Stomach (tissue), 9 donors: ENCODE data around the gene CBFA2T3. TPM values are rescaled to one million over a fixed set of nuclear protein-coding genes. Genes with fewer than 3 reads are reported as not detected.

ENCODE experiments used
- DNase-seq, 2 donors: peaks; one replicate each; pipeline versions ENCODE4 v3.0.0 to v3.0.0-alpha.2; 2013 to 2019
- H3K27ac ChIP-seq, 5 donors: fragments of 200-600 bp in 4 of 5; sonication (generic) in 4 of 5; one replicate each; pipeline ENCODE4 v1.5.1; 2013 to 2019; ENCODE audit warnings: mild to moderate bottlenecking in 1 of 5, moderate library complexity in 1 of 5
- H3K27me3 ChIP-seq, 3 donors: fragments of 200-600 bp; sonication (generic); one replicate each; pipeline ENCODE4 v1.5.1; 2017 to 2019; ENCODE audit warnings: mixed run types in 1 of 3
- H3K36me3 ChIP-seq, 4 donors: fragments of 200-600 bp; sonication (generic); 1 replicate in 3 of 4; 2 replicates in 1 of 4; pipeline ENCODE4 v1.5.1; 2016 to 2019
- H3K4me1 ChIP-seq, 4 donors: fragments of 200-600 bp; sonication (generic); one replicate each; pipeline ENCODE4 v1.5.1; 2016 to 2019
- H3K4me3 ChIP-seq, 4 donors: fragments of 200-600 bp; sonication (generic) in 3 of 4; one replicate each; pipeline ENCODE4 v1.5.1; 2016 to 2019; ENCODE audit warnings: mild to moderate bottlenecking in 1 of 4
- H3K9me3 ChIP-seq, 4 donors: fragments of 200-600 bp; sonication (generic); one replicate each; pipeline ENCODE4 v1.5.1; 2016 to 2019
- EP300 ChIP-seq: sonication (generic); formaldehyde crosslinking; IDR thresholded peaks from one replicate; pipeline ENCODE4 v1.6.1; 2017; ENCODE audit warnings: antibody characterized with exemption
- POLR2A ChIP-seq, 4 donors: fragments of 450-650 bp; IDR thresholded peaks; one replicate each; pipeline ENCODE4 v1.6.1; 2016; ENCODE audit warnings: antibody characterized with exemption in 4 of 4, control low read depth in 2 of 4, mild to moderate bottlenecking in 1 of 4, moderate library complexity in 1 of 4
- POLR2AphosphoS5 ChIP-seq, 3 donors: sonication (generic); formaldehyde crosslinking; IDR thresholded peaks; one replicate each; pipeline ENCODE4 v1.6.1; 2016; ENCODE audit warnings: antibody characterized with exemption in 3 of 3
- WGBS, 5 donors: extraction: QIAGEN DNeasy Blood & Tissue Kit in 3 of 5; methylation state at CpG; one replicate each; pipeline versions ENCODE4 v1.1.5 to v1.1.7; 2013 to 2018; 5-methylcytosine and 5-hydroxymethylcytosine counted together
- intact Hi-C: fragments of 100-400 bp; cut with DNase I; formaldehyde crosslinking; loops from one replicate; pipeline ENCODE4 v1.15.1; 2023; ENCODE audit warnings: low total_unique reads
- polyA plus RNA-seq, 3 donors: library from polyadenylated mRNA; stranded (reverse); fragments of 200-250 nt; gene quantifications; one replicate each; pipeline ENCODE4 v1.2.3, GENCODE V29; 2013
- total RNA-seq, 5 donors: library from RNA; depleted of rRNA; stranded (reverse); fragments of >200 nt; gene quantifications; one replicate each; pipeline versions ENCODE4 v1.1.0 to v1.2.3, GENCODE V29; 2014 to 2016
- TF ChIP-seq, protein P1 (sequence below), 7 experiments: fragments of 450-650 bp in 4 of 7; fragments of 200-600 bp in 3 of 7; sonication (generic) in 3 of 7; IDR thresholded peaks; one replicate each; pipeline ENCODE4 v1.5.1; 2016 to 2019; ENCODE audit warnings: antibody characterized with exemption in 7 of 7, control low read depth in 2 of 7, mild to moderate bottlenecking in 1 of 7
- donor health status: healthy with polysubstance abuse.
- donor health status: Bipolar disorder and iron deficiency.
- donor health status: healthy.

Gene CBFA2T3
- total and polyA plus RNA-seq, 8 donors: 0.58 to 57.6 (median 2.5) TPM

DNA sequence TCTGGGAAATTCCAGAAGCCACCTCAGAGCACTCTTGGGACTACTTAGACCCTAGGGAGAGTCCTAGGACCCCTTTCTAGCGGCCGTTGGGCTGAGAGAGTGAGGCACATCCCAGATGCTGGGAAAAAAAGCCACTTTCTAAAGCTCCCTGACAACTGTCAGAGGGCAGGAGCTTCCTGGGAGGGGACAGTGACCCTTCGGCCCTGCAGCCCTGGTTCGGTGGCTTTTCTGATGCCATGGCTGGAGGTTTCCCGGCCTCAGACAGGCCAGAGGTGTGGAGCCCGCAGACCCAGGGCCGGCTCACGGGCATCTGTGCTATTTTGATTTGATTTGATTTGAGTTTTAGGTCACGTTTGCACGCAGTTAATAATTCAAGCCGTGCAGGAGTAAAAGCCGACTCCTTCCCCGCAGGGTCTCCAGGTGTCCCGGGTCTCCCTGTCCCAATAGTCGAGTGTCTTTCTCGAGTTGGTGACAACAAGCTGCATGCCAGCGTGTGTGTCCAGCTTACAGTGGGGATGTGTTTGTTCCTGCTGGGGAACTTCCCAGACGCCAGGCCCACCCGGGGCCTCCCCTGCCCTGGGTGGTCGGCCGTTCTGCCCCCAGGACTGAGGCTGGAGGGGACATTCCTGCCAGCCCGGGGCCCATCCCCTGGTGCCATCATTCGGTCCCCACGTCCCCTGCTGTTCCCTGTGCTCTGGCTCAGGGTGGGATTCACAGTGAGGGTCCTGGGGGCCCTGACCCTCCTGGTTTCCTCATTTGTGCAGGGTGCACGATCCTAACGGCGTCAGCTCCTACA lies 1.0 kb upstream of the CBFA2T3 start:
- no peaks in the 10 kb centered on the region for H3K9me3 ChIP-seq
- no peak for TF ChIP-seq POLR2A (IDR thresholded peaks at IDR 0.05)
- peaks cover 0 to 79% (median 16%) of the 10 kb centered on the region in 3 donors for H3K27me3 ChIP-seq
- intact Hi-C loops: no loop called here
- H3K36me3 ChIP-seq: no peaks in the 10 kb centered on the region
- no peak overlapping the region for H3K4me3 ChIP-seq
- peak overlapping the region in 3 of 5 donors; percentile 46 to 53 (median 51) for H3K27ac ChIP-seq
- 71 to 79% (median 78%) methylated on average over 22 to 27 of the region's 27 CpGs for WGBS, 5 donors
- peaks cover 0 to 28% (median 18%) of the 10 kb centered on the region in 4 donors for H3K4me1 ChIP-seq
- DNase-seq: no peak

DNA sequence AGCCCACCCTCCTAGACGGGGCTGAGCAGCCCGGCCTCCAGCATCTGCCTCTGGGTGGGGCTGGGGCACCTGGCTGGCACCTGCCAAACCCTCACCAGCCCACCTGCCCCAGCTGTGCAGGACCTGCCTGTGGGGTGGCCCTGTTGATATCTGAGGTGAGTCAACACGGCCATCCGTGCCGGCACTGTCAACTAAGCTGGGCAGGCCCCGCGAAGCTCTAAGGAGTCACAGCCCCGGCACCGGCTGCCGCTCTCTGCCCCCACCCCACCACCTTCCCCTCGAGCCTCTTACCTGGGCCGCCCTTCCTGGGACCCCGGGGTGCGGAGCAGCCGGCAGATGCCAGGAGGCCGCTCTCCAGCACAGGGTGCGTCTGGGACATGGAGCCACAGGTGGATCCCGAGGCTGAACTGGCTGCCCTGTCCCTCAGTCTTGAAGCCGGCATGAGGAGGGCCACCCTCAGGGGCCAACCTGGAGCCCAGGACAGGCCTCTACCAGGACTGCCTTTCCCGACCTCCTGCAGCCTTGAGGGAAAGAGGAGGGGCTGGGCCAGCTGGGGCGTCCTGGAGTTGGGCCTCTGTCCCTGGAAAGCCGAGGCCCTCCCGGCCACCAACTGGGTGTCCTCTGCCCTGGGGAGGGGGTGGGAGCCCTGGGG lies 515 bp downstream of the CBFA2T3 start:
- DNase-seq: no peak
- H3K9me3 ChIP-seq: no peaks in the 10 kb centered on the region
- H3K36me3 ChIP-seq: no peaks in the 10 kb centered on the region
- H3K4me1 ChIP-seq: peaks cover 0 to 41% (median 19%) of the 10 kb centered on the region in 4 donors
- H3K27ac ChIP-seq: peak overlapping the region in 4 of 5 donors; percentile 2 to 53 (median 48)
- H3K4me3 ChIP-seq: peak overlapping the region; percentile 13 to 39 (median 24)
- WGBS, 5 donors: 47 to 54% (median 50%) methylated on average over 14 to 23 of the region's 23 CpGs
- TF ChIP-seq, protein P1, sequence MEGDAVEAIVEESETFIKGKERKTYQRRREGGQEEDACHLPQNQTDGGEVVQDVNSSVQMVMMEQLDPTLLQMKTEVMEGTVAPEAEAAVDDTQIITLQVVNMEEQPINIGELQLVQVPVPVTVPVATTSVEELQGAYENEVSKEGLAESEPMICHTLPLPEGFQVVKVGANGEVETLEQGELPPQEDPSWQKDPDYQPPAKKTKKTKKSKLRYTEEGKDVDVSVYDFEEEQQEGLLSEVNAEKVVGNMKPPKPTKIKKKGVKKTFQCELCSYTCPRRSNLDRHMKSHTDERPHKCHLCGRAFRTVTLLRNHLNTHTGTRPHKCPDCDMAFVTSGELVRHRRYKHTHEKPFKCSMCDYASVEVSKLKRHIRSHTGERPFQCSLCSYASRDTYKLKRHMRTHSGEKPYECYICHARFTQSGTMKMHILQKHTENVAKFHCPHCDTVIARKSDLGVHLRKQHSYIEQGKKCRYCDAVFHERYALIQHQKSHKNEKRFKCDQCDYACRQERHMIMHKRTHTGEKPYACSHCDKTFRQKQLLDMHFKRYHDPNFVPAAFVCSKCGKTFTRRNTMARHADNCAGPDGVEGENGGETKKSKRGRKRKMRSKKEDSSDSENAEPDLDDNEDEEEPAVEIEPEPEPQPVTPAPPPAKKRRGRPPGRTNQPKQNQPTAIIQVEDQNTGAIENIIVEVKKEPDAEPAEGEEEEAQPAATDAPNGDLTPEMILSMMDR (IDR thresholded peaks at IDR 0.05): no peak
- no peak for TF ChIP-seq EP300
- no peak for TF ChIP-seq POLR2A (IDR thresholded peaks at IDR 0.05)
- no peak for TF ChIP-seq POLR2AphosphoS5 (IDR thresholded peaks at IDR 0.05)
- peaks cover 0 to 81% (median 25%) of the 10 kb centered on the region in 3 donors for H3K27me3 ChIP-seq
- intact Hi-C loops: no loop called here

DNA sequence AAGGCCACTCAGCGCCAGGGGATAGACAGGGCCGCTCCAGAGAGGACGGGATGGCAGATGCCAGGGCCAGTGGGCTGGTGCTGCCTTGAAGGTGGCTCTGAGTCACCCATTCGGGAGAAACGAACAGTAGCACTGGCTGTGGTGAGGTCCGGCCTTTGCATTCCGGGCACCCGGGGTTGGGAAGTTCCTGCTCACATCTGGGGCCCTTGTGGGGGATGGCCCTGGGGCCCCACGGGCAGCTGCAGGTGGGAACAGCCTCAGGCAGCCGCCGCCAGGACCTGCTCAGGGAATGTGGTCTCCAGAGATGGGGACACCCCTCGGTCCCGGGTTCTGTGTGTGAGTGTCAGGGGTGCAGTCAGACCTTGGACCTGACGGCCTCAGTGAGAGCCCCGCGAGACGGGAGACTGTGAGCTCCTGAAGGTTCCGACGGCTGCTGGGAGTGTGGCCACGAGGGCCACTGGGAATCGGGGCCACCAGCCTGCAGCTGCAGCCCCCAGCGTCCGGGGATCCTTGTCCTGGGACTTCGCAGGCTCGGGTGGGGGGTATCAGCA lies 1.4 kb downstream of the CBFA2T3 start:
- no peak overlapping the region for H3K27ac ChIP-seq
- H3K27me3 ChIP-seq: peaks cover 0 to 84% (median 25%) of the 10 kb centered on the region in 3 donors
- peaks cover 0 to 43% (median 19%) of the 10 kb centered on the region in 4 donors for H3K4me1 ChIP-seq
- DNase-seq: no peak
- H3K9me3 ChIP-seq: no peaks in the 10 kb centered on the region
- no peaks in the 10 kb centered on the region for H3K36me3 ChIP-seq
- peak overlapping the region; percentile 13 to 39 (median 24) for H3K4me3 ChIP-seq
- TF ChIP-seq, protein P1 (IDR thresholded peaks at IDR 0.05): no peak
- TF ChIP-seq POLR2A (IDR thresholded peaks at IDR 0.05): no peak
- no peak for TF ChIP-seq EP300
- no peak for TF ChIP-seq POLR2AphosphoS5 (IDR thresholded peaks at IDR 0.05)
- WGBS, 5 donors: 63 to 74% (median 69%) methylated on average over 11 to 25 of the region's 25 CpGs
- intact Hi-C loops: no loop called here

DNA sequence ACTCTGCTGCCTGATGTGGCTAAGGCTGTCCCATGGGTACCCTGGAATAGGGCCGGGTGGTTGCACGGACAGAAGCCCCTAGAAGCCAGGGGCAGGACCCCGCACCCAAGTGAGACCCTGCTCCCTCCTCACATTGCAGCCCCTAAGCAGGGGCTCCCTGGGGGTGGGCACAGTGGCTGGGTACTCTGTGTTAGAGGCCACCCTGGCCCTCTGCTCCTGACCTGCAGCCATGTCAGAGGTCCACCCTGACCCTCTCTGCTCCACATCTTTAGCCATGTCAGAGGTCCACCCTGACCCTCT lies 2.1 kb downstream of the CBFA2T3 start:
- 47 to 84% (median 73%) methylated on average over 2 to 3 of the region's 3 CpGs; no CpG with 5 or more reads in 1 of the 5 donors for WGBS, 5 donors
- Histone ChIP-seq H3K36me3 (no peaks in the 10 kb centered on the region), H3K4me3 (peak overlapping the region in 1 of 4 donors; percentile 39), H3K9me3 (no peaks in the 10 kb centered on the region), H3K27me3 (peaks cover 0 to 92% (median 26%) of the 10 kb centered on the region in 3 donors), H3K27ac (no peak overlapping the region), H3K4me1 (peaks cover 0 to 43% (median 19%) of the 10 kb centered on the region in 4 donors)
- no peak for DNase-seq
- intact Hi-C loops: no loop called here
- TF ChIP-seq, protein P1 (IDR thresholded peaks at IDR 0.05): no peak
- TF ChIP-seq EP300 (no peak), POLR2A (IDR thresholded peaks at IDR 0.05) (no peak), POLR2AphosphoS5 (IDR thresholded peaks at IDR 0.05) (no peak)
